GM21515 (cell line): ENCODE results near the gene CMTM2.
"Not testable (repeated sequence)": the region's sequence is repeated elsewhere in the genome, so short reads cannot be mapped to it uniquely, and the experiment has no call there.

Experiments used
- ATAC-seq: cut with Tn5 transposase; IDR thresholded peaks from one replicate; pipeline ENCODE4 v1.9.1; 2021; ENCODE audit not compliant: unreplicated experiment

The CMTM2 gene

GRCh38 chr16:66605979-66606751 is 26.9 kb downstream of the CMTM2 start:
- no peak for ATAC-seq

GRCh38 chr16:66608241-66609138 is 29.2 kb downstream of the CMTM2 start:
- ATAC-seq, result peak; percentile 34

GRCh38 chr16:66609139-66609510 is 29.9 kb downstream of the CMTM2 start:
- no peak for ATAC-seq

GRCh38 chr16:66610111-66610820 is 31.0 kb downstream of the CMTM2 start:
- ATAC-seq, result no peak

- not testable (repeated sequence) for ATAC-seq
These were observed 32.6 kb downstream of the CMTM2 start for GRCh38 chr16:66611911-66612310.

GRCh38 chr16:66612422-66612821 is 33.2 kb downstream of the CMTM2 start:
- no peak for ATAC-seq

GRCh38 chr16:66614161-66614802 is 35.0 kb downstream of the CMTM2 start:
- no peak for ATAC-seq

- no peak for ATAC-seq
These were observed 36.9 kb downstream of the CMTM2 start for GRCh38 chr16:66616169-66616568.

GRCh38 chr16:66616592-66616991 is 37.3 kb downstream of the CMTM2 start:
- ATAC-seq, result no peak

- ATAC-seq, result no peak
These were observed 37.8 kb downstream of the CMTM2 start for GRCh38 chr16:66617010-66617434.

- no peak for ATAC-seq
These were observed 38.5 kb downstream of the CMTM2 start for GRCh38 chr16:66617728-66618127.

GRCh38 chr16:66618588-66619375 is 39.5 kb downstream of the CMTM2 start:
- ATAC-seq, result no peak

GRCh38 chr16:66619534-66620428 is 40.5 kb downstream of the CMTM2 start:
- ATAC-seq, result no peak

- no peak for ATAC-seq
These were observed 41.1 kb downstream of the CMTM2 start for GRCh38 chr16:66620429-66620795.

- no peak for ATAC-seq
These were observed 42.7 kb downstream of the CMTM2 start for GRCh38 chr16:66621973-66622372.

GRCh38 chr16:66622863-66623262 is 43.6 kb downstream of the CMTM2 start:
- no peak for ATAC-seq

- no peak for ATAC-seq
These were observed 44.5 kb downstream of the CMTM2 start for GRCh38 chr16:66623755-66624154.

- ATAC-seq, result not testable (repeated sequence)
These were observed 48.5 kb downstream of the CMTM2 start for GRCh38 chr16:66627611-66628378.
